Endodermal cell (in vitro differentiated cells): Measurements from ENCODE around the gene KCNT1. TPM values are rescaled to one million over a fixed set of nuclear protein-coding genes. Genes with fewer than 3 reads are reported as not detected.
A peak's percentile ranks its signal among the peaks of the same experiment; 100 is the strongest.

ENCODE experiments used
- DNase-seq: peaks from one replicate; pipeline ENCODE4 v3.0.0-alpha.2; 2017
- H3K27ac ChIP-seq: 2 replicates; pipeline ENCODE4 v1.5.1; 2013; ENCODE audit warnings: mild to moderate bottlenecking, low read depth, low read length, moderate library complexity
- H3K27me3 ChIP-seq: 2 replicates; pipeline ENCODE4 v1.6.1; 2013; ENCODE audit warnings: mild to moderate bottlenecking, low read length, moderate library complexity; ENCODE audit not compliant: insufficient read depth, control insufficient read depth, poor library complexity, severe bottlenecking
- H3K36me3 ChIP-seq: 2 replicates; pipeline ENCODE4 v1.7.0; 2013; ENCODE audit warnings: mild to moderate bottlenecking, low read length, moderate library complexity; ENCODE audit not compliant: control insufficient read depth, insufficient read depth
- H3K4me1 ChIP-seq: one replicate; pipeline ENCODE4 v1.7.0; 2013; ENCODE audit warnings: low read length; ENCODE audit not compliant: control insufficient read depth, insufficient read depth
- H3K4me3 ChIP-seq: 2 replicates; pipeline ENCODE4 v1.5.1; 2013; ENCODE audit warnings: mild to moderate bottlenecking, low read length, moderate library complexity
- H3K9ac ChIP-seq: 2 replicates; pipeline ENCODE4 v1.6.1; 2013; ENCODE audit warnings: mild to moderate bottlenecking, low read length, moderate library complexity; ENCODE audit not compliant: poor library complexity, severe bottlenecking; ENCODE audit errors: extremely low read depth
- H3K9me3 ChIP-seq: 2 replicates; pipeline ENCODE4 v1.6.1; 2013; ENCODE audit warnings: mild to moderate bottlenecking, low read length, moderate library complexity; ENCODE audit not compliant: control insufficient read depth
- H3K27ac Mint-ChIP-seq: 2 replicates; pipeline ENCODE4 v1.8.0; 2020; ENCODE audit warnings: mixed read lengths
- H3K27me3 Mint-ChIP-seq: 2 replicates; pipeline ENCODE4 v1.8.0; 2021; ENCODE audit warnings: mild to moderate bottlenecking, mixed read lengths; ENCODE audit not compliant: insufficient read depth
- H3K36me3 Mint-ChIP-seq: 2 replicates; pipeline ENCODE4 v1.8.0; 2020; ENCODE audit warnings: low read depth, mixed read lengths
- H3K4me1 Mint-ChIP-seq: 2 replicates; pipeline ENCODE4 v1.8.0; 2020; ENCODE audit warnings: mixed read lengths
- H3K4me3 Mint-ChIP-seq: 2 replicates; pipeline ENCODE4 v1.8.0; 2020; ENCODE audit warnings: mild to moderate bottlenecking, moderate library complexity, mixed read lengths
- H3K9me3 Mint-ChIP-seq: 2 replicates; pipeline ENCODE4 v1.8.0; 2020; ENCODE audit warnings: mild to moderate bottlenecking, mixed read lengths
- CTCF ChIP-seq: fragments of 200-600 bp; sonication (generic); conservative IDR thresholded peaks from 2 replicates; pipeline ENCODE4 v1.5.0; 2021; ENCODE audit warnings: antibody characterized with exemption, mild to moderate bottlenecking
- WGBS, 2 experiments: methylation state at CpG; one replicate each; pipeline versions ENCODE4 v1.1.5 to v1.1.7; 2013; ENCODE audit warnings: missing lambda C conversion rate in 2 of 2, mixed read lengths in 1 of 2; ENCODE audit not compliant: insufficient coverage in 1 of 2, insufficient read length in 1 of 2; 5-methylcytosine and 5-hydroxymethylcytosine counted together
- total RNA-seq, 2 donors: library from RNA; stranded (reverse); fragmentation: NEBNext Ultra II Directional in 1 of 2; extraction: Animal tissue kit (Norgen Biotek cat#: 25700) in 1 of 2; gene quantifications; 2 replicates in 1 of 2; 3 replicates in 1 of 2; pipeline ENCODE4 v1.2.1, GENCODE V29; 2021

The KCNT1 gene
- total RNA-seq, 2 donors from 2014 or later, result 0.15 TPM; not detected in 1

GRCh38 chr9:135812961-135813360 lies 111.0 kb downstream of the KCNT1 start:
- no peak for DNase-seq
- no peaks in the 10 kb centered on the region for H3K9me3 ChIP-seq
- no peaks in the 10 kb centered on the region for H3K4me1 Mint-ChIP-seq
- TF ChIP-seq CTCF, result no peak
- no peak overlapping the region for H3K9ac ChIP-seq
- H3K4me3 Mint-ChIP-seq, result no peak overlapping the region
- peaks cover 77% of the 10 kb centered on the region for H3K36me3 Mint-ChIP-seq
- H3K9me3 Mint-ChIP-seq, result no peaks in the 10 kb centered on the region
- peaks cover 78% of the 10 kb centered on the region for H3K36me3 ChIP-seq
- no peaks in the 10 kb centered on the region for H3K4me1 ChIP-seq
- no peak overlapping the region for H3K4me3 ChIP-seq
- no peaks in the 10 kb centered on the region for H3K27me3 Mint-ChIP-seq
- no peaks in the 10 kb centered on the region for H3K27me3 ChIP-seq
- no peak overlapping the region for H3K27ac ChIP-seq
- no peak overlapping the region for H3K27ac Mint-ChIP-seq
- 96% methylated on average over 4 to 13 of the region's 13 CpGs for WGBS, 2 experiments

DNA sequence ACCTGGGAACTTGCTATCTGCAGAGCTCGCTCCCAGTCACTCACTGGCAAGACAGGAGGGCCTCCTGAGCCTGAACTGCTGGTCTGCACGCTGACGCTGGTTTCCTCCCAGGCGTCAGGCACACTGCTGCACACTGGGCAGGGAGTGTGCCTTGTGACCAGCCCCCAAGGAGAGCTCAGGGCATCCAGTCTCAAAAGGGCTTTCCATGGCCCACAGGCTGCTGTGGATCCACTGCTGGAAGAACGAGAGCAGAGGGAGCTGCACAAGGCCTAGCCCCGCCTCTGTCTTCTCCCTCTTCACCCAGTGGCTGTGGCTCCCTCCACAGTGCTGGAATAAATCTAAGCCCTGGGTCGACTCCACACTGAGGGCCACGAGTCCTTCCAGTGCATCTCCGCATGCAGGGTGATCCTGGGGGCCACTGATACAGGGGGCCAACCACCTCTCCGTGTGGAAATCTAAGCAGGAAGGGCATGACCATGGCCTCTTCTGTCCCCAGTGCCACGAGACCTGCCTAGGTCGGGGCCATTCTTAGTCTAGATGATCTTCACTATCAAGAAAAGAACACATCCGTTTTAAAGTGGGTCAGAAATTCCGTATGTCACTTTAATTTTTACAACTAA lies 111.8 kb downstream of the KCNT1 start:
- no peak for TF ChIP-seq CTCF

GRCh38 chr9:135814421-135815095 lies 112.6 kb downstream of the KCNT1 start:
- no peaks in the 10 kb centered on the region for H3K4me1 Mint-ChIP-seq
- H3K9me3 Mint-ChIP-seq, result no peaks in the 10 kb centered on the region
- peaks cover 85% of the 10 kb centered on the region for H3K36me3 Mint-ChIP-seq
- H3K9ac ChIP-seq, result no peak overlapping the region
- H3K9me3 ChIP-seq, result no peaks in the 10 kb centered on the region
- H3K27me3 ChIP-seq, result no peaks in the 10 kb centered on the region
- TF ChIP-seq CTCF, result no peak
- no peaks in the 10 kb centered on the region for H3K4me1 ChIP-seq
- H3K27ac Mint-ChIP-seq, result peak overlapping the region; percentile 17
- H3K36me3 ChIP-seq, result peaks cover 74% of the 10 kb centered on the region
- 93 to 94% methylated on average over 6 to 12 of the region's 12 CpGs for WGBS, 2 experiments
- peak; percentile 20 for DNase-seq
- no peak overlapping the region for H3K4me3 Mint-ChIP-seq
- H3K4me3 ChIP-seq, result no peak overlapping the region
- no peaks in the 10 kb centered on the region for H3K27me3 Mint-ChIP-seq
- H3K27ac ChIP-seq, result no peak overlapping the region

More for the DNA sequence above, 111.8 kb downstream of the KCNT1 start:
- Mint-ChIP-seq H3K27me3 (no peaks in the 10 kb centered on the region), H3K9me3 (no peaks in the 10 kb centered on the region), H3K27ac (no peak overlapping the region), H3K36me3 (peaks cover 83% of the 10 kb centered on the region), H3K4me3 (no peak overlapping the region), H3K4me1 (no peaks in the 10 kb centered on the region)
- no peak overlapping the region for H3K4me3 ChIP-seq
- peaks cover 76% of the 10 kb centered on the region for H3K36me3 ChIP-seq
- H3K27ac ChIP-seq, result no peak overlapping the region
- H3K4me1 ChIP-seq, result no peaks in the 10 kb centered on the region
- 93 to 96% methylated on average over 11 to 14 of the region's 14 CpGs for WGBS, 2 experiments
- H3K9ac ChIP-seq, result no peak overlapping the region
- no peaks in the 10 kb centered on the region for H3K9me3 ChIP-seq
- no peak for DNase-seq
- H3K27me3 ChIP-seq, result no peaks in the 10 kb centered on the region
